ENCODE results near the gene BUD23.

BUD23 gene

GRCh38 chr7:73679709-73680108 lies 3.7 kb upstream of the BUD23 start:
- DNase-seq (ENCODE audit: low read depth) = no peak
- no peak overlapping the region for H3K4me3 ChIP-seq (ENCODE audit: low read depth, low read length)
- TF ChIP-seq CTCF (conservative IDR thresholded peaks at IDR 0.05; ENCODE audit: low read depth, low read length) = no peak

- TF ChIP-seq CTCF (conservative IDR thresholded peaks at IDR 0.05; ENCODE audit: low read depth, low read length) = no peak
- no peak for DNase-seq (ENCODE audit: low read depth)
Observed at GRCh38 chr7:73680501-73680900, 2.9 kb upstream of the BUD23 start.

GRCh38 chr7:73681031-73681430 lies 2.4 kb upstream of the BUD23 start:
- H3K4me3 ChIP-seq (ENCODE audit: low read depth, low read length) = no peak overlapping the region
- DNase-seq (ENCODE audit: low read depth) = peak; percentile 43
- no peak for TF ChIP-seq CTCF (conservative IDR thresholded peaks at IDR 0.05; ENCODE audit: low read depth, low read length)

More at GRCh38 chr7:73680501-73680900, 2.9 kb upstream of the BUD23 start:
- H3K4me3 ChIP-seq (ENCODE audit: low read depth, low read length) = no peak overlapping the region

GRCh38 chr7:73682745-73683055 lies 697 bp upstream of the BUD23 start:
- H3K4me3 ChIP-seq (ENCODE audit: low read depth, low read length) = peak overlapping the region; percentile 94
- TF ChIP-seq CTCF (conservative IDR thresholded peaks at IDR 0.05; ENCODE audit: low read depth, low read length) = no peak
- DNase-seq (ENCODE audit: low read depth) = no peak

- peak overlapping the region; percentile 94 for H3K4me3 ChIP-seq (ENCODE audit: low read depth, low read length)
- TF ChIP-seq CTCF (conservative IDR thresholded peaks at IDR 0.05; ENCODE audit: low read depth, low read length) = no peak
- DNase-seq (ENCODE audit: low read depth) = no peak
Observed at GRCh38 chr7:73683788-73684693, 644 bp downstream of the BUD23 start.

- no peak overlapping the region for H3K4me3 ChIP-seq (ENCODE audit: low read depth, low read length)
- no peak for TF ChIP-seq CTCF (conservative IDR thresholded peaks at IDR 0.05; ENCODE audit: low read depth, low read length)
- DNase-seq (ENCODE audit: low read depth) = no peak
Observed at GRCh38 chr7:73685311-73685710, 1.9 kb downstream of the BUD23 start.

- no peak for DNase-seq (ENCODE audit: low read depth)
- no peak for TF ChIP-seq CTCF (conservative IDR thresholded peaks at IDR 0.05; ENCODE audit: low read depth, low read length)
- H3K4me3 ChIP-seq (ENCODE audit: low read depth, low read length) = no peak overlapping the region
Observed at GRCh38 chr7:73688288-73688687, 4.9 kb downstream of the BUD23 start.

Measured in choroid plexus epithelial cell (primary cell).